K562 (cell line): ENCODE results near the gene PLCB1. TPM values are rescaled to one million over a fixed set of nuclear protein-coding genes. Genes with fewer than 3 reads are reported as not detected.

Experiments
- BACH1 ChIP-seq: fragments of 200-800 bp; sonication (Bioruptor generic); IDR thresholded peaks from 2 replicates; pipeline ENCODE4 v1.6.1; 2016; ENCODE audit warnings: missing genetic modification characterization, missing compliant biosample characterization
- CTBP1 ChIP-seq: fragments of 450-650 bp; IDR thresholded peaks from 2 replicates; pipeline ENCODE4 v1.6.1; 2016; ENCODE audit warnings: borderline replicate concordance
- FOXK1 ChIP-seq: sonication (generic); formaldehyde crosslinking; IDR thresholded peaks from 2 replicates; pipeline ENCODE4 v1.8.0; 2022; ENCODE audit warnings: missing genetic modification reagents, mild to moderate bottlenecking, borderline replicate concordance
- MAFG ChIP-seq: fragments of 450-650 bp; conservative IDR thresholded peaks from 2 replicates; pipeline ENCODE4 v1.6.1; 2016; ENCODE audit warnings: missing genetic modification characterization, missing compliant biosample characterization
- NR3C1 ChIP-seq: sonication (generic); formaldehyde crosslinking; IDR thresholded peaks from 2 replicates; pipeline ENCODE4 v1.8.1; 2022; ENCODE audit warnings: missing genetic modification reagents
- PML ChIP-seq: IDR thresholded peaks from 2 replicates; pipeline ENCODE4 v1.6.1; 2012; ENCODE audit warnings: low read length, inconsistent platforms
- PRPF4 ChIP-seq: fragments of 200-400 bp; formaldehyde crosslinking; IDR thresholded peaks from one replicate; pipeline ENCODE4 v1.6.1; 2017; ENCODE audit warnings: low read length, low read depth, mild to moderate bottlenecking; ENCODE audit not compliant: insufficient read depth, poor library complexity, severe bottlenecking
- RNF2 ChIP-seq: sonication (generic); IDR thresholded peaks from 2 replicates; pipeline ENCODE4 v1.6.1; 2016
- TBP ChIP-seq: optimal IDR thresholded peaks from 2 replicates; pipeline ENCODE3; 2011; ENCODE audit warnings: low read depth, low read length, improper control_type of control experiment
- ZFP36 ChIP-seq: fragments of 150-350 bp; IDR thresholded peaks from 2 replicates; pipeline ENCODE4 v1.6.1; 2018; ENCODE audit warnings: low read length, low read depth; ENCODE audit not compliant: partially characterized antibody
- ZNF224 ChIP-seq: sonication (generic); formaldehyde crosslinking; IDR thresholded peaks from 2 replicates; pipeline ENCODE4 v1.8.0; 2022; ENCODE audit warnings: mild to moderate bottlenecking, missing genetic modification reagents
- ZNF512 ChIP-seq: IDR thresholded peaks from 2 replicates; pipeline ENCODE4 v1.6.1; 2016; ENCODE audit warnings: missing genetic modification characterization, missing compliant biosample characterization
- polyA plus RNA-seq, 8 experiments: library from polyadenylated mRNA; depleted of rRNA in 4 of 8; stranded (reverse) in 5 of 8; unstranded in 3 of 8; fragments of >200 nt; fragmentation: Nextera tagmentation in 2 of 8; fragmentation: Illumina TruSeq in 1 of 8; extraction: Ambion mirVana in 2 of 8; extraction: Trizol in 1 of 8; gene quantifications; 2 replicates each; pipeline versions ENCODE4 v1.2.1 to v1.2.3, GENCODE V29; 2011 to 2014; ENCODE audit warnings: inconsistent platforms in 1 of 8, missing spikeins in 1 of 8
- total RNA-seq, 7 experiments: library from RNA; depleted of rRNA in 6 of 7; stranded (reverse); fragments of >200 nt in 6 of 7; fragmentation: Illumina TruSeq in 2 of 7; extraction: Trizol in 2 of 7; gene quantifications; 2 replicates each; pipeline versions ENCODE4 v1.2.1 to v1.2.3, GENCODE V29; 2011 to 2021; ENCODE audit warnings: low replicate concordance in 1 of 7
- TF ChIP-seq, protein P1 (sequence below): fragments of 450-650 bp; IDR thresholded peaks from 2 replicates; pipeline ENCODE4 v1.6.1; 2016; ENCODE audit warnings: antibody characterized with exemption
- TF ChIP-seq, protein P2 (sequence below): fragments of 200-800 bp; sonication (Bioruptor generic); IDR thresholded peaks from 2 replicates; pipeline ENCODE4 v1.6.1; 2017; ENCODE audit warnings: missing genetic modification characterization, missing compliant biosample characterization

PLCB1 gene
- total and polyA plus RNA-seq, 9 of the 15 experiments (the other 6 are each of a cell fraction or from before 2014, with no cell fraction given): 0.34 to 3.1 (median 1.3) TPM

DNA sequence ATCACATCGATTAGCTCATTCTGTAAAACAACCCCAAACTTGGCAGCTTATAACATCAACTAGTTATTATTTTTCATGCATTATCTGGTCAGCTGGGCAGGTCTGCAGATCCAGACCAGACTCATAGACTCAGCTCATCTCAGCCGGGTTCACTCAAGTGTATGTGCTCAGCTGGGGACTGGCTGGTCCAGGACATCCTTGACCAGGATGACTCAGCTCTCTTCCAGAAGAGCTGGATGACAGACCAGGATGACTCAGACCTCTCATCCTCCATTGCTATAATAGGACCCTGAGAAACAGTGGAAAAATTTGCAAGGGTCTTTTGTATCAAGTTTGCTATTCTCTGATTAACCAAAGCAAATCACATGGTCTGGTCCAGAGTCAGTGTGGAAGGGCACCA is 624.3 kb downstream of the PLCB1 start (continued):
- TF ChIP-seq ZFP36: no peak
- no peak for TF ChIP-seq TBP
- TF ChIP-seq FOXK1 (CRISPR knock-in tag): no peak
- no peak for TF ChIP-seq RNF2
- TF ChIP-seq PRPF4: no peak
- TF ChIP-seq, protein P1, sequence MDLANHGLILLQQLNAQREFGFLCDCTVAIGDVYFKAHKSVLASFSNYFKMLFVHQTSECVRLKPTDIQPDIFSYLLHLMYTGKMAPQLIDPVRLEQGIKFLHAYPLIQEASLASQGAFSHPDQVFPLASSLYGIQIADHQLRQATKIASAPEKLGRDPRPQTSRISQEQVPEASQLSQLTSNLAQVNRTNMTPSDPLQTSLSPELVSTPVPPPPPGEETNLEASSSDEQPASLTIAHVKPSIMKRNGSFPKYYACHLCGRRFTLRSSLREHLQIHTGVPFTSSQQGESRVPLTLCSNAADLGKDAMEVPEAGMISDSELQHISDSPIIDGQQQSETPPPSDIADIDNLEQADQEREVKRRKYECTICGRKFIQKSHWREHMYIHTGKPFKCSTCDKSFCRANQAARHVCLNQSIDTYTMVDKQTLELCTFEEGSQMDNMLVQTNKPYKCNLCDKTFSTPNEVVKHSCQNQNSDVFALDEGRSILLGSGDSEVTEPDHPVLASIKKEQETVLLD: no peak
- TF ChIP-seq ZNF224 (CRISPR knock-in tag): no peak
- TF ChIP-seq CTBP1: 0 out of 2 replicates have a peak, but pooled peaks have one; percentile 41
- peak; percentile 82 for TF ChIP-seq MAFG (tag)
- TF ChIP-seq PML: no peak
- peak; percentile 69 for TF ChIP-seq BACH1 (tag)
- TF ChIP-seq, protein P2, sequence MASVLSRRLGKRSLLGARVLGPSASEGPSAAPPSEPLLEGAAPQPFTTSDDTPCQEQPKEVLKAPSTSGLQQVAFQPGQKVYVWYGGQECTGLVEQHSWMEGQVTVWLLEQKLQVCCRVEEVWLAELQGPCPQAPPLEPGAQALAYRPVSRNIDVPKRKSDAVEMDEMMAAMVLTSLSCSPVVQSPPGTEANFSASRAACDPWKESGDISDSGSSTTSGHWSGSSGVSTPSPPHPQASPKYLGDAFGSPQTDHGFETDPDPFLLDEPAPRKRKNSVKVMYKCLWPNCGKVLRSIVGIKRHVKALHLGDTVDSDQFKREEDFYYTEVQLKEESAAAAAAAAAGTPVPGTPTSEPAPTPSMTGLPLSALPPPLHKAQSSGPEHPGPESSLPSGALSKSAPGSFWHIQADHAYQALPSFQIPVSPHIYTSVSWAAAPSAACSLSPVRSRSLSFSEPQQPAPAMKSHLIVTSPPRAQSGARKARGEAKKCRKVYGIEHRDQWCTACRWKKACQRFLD (CRISPR knock-in tag): no peak
- TF ChIP-seq ZNF512 (tag): no peak
- TF ChIP-seq NR3C1 (CRISPR knock-in tag): no peak
